ENCODE results near the gene ZNF496.

- TF ChIP-seq POLR2A (IDR thresholded peaks at IDR 0.05) (no peak), CTCF (IDR thresholded peaks at IDR 0.05) (no peak)
Observed at GRCh38 chr1:247293047-247293446, 38.6 kb downstream of the ZNF496 start.

Measured in adrenal gland (tissue), 5 donors.